Heart left ventricle (tissue), 13 donors: ENCODE results near the gene RUNX1.

Source experiments
- CTCF ChIP-seq, 12 donors: fragments of 200-600 bp; sonication (generic) in 4 of 12; IDR thresholded peaks; one replicate each; pipeline versions ENCODE4 v1.5.0 to v1.8.0; 2018 to 2022; ENCODE audit warnings: antibody characterized with exemption in 12 of 12, mild to moderate bottlenecking in 5 of 12
- POLR2A ChIP-seq, 2 donors: fragments of 450-650 bp; IDR thresholded peaks; one replicate each; pipeline ENCODE4 v1.6.1; 2017; ENCODE audit warnings: antibody characterized with exemption in 2 of 2, mild to moderate bottlenecking in 2 of 2, moderate library complexity in 2 of 2
- donor health status: ischemic (EF 13 %, LVEDD 7.1; RV severe dilation, severe dysfunction).
- donor health status: DM: no; HTN: yes; CAD: no.
- donor health status: DM: no; HTN: no; CAD: no.
- donor health status: ischemic (EF 25% LVEDD 6.9; RV normal size, moderate dysfunction).
- donor health status: ischemic (EF 25% LVEDD 5.7; RV mildly dilated, moderate dysfunction).
- donor health status: ischemic (EF 35%, LVEDD 5.7; RV mildly dilated, moderate dysfunction).
- donor health status: nonischemic (EF 11% LVEDD 7.7; RV severe dilation, severe dysfunction).
- donor health status: DM: yes; HTN: yes; CAD: no.
- donor health status: PGD.
- donor health status: ischemic (EF 29% LVEDD 5.4; RV normal size, mild dysfunction).
- donor health status: nonischemic (EF 23%, LVEDD 6.1; RV moderate dilation, normal function).

DNA sequence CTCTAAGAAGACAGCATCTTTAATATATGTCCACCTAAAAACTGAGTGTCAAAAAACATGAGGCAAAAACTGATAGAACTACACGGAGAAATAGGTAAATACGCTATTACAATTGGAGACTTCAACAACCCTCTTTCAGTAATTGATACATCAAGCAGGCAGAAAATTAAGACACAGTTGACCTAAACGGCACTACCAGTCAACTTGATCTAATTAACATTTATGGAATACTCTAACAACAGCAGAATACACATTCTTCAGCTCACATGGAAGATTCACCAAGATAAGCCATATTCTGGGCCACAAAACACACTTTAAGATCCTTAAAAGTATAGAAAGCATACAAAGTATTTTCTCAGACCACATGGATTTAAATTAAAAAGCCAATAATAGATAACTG is 242.7 kb downstream of the RUNX1 start:
- TF ChIP-seq POLR2A (IDR thresholded peaks at IDR 0.05) (no peak), CTCF (IDR thresholded peaks at IDR 0.05) (no peak)
